ENCODE measurements around the gene SERPINB11.
"Not testable (repeated sequence)": the region's sequence is repeated elsewhere in the genome, so short reads cannot be mapped to it uniquely, and the experiment has no call there.

Gene SERPINB11

GRCh38 chr18:63730773-63731172 is 28.0 kb downstream of the SERPINB11 start:
- no peak for DNase-seq

DNA sequence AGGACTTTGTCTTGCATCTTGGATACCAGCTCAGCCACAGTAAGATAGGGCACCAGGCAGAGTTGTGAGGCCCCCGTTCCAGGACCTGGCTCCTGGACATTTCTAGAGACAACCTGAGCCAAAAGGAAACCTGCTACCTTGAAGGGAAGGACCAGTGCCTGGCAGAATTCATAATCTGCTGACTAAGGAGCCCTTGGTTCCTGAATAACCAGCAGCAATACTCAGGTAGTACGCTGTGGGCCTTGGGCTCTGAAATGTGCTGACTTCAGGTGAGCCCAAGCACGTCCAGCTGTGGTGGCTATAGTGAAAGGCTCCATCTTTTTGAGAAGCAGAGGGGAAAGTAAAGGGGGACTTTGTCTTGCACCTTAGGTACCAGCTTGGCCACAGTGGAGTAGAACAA is 28.5 kb downstream of the SERPINB11 start:
- no peak for DNase-seq

DNA sequence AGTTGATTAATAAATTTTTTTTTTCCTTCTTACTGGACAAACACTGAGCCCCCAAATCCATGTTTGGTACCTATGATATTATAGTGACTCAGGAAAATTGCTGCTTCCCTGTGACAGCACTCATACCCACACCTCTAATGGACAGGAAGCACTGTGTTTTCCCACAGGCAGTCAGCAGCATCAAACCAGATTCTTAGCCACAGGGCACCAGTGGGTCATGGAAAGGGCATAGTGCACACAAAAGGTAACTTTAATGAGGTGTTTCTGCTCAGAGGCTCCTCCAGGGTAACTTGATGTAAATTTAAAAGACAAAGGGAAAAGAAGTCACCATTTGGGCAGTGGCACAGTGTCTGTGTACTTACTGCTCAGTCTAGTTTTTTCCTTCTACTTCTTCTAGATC is 34.1 kb downstream of the SERPINB11 start:
- no peak for DNase-seq

- no peak for DNase-seq
Measured at GRCh38 chr18:63741769-63742168, 39.0 kb downstream of the SERPINB11 start.

- DNase-seq: no peak
Measured at GRCh38 chr18:63747006-63747405, 44.2 kb downstream of the SERPINB11 start.

DNA sequence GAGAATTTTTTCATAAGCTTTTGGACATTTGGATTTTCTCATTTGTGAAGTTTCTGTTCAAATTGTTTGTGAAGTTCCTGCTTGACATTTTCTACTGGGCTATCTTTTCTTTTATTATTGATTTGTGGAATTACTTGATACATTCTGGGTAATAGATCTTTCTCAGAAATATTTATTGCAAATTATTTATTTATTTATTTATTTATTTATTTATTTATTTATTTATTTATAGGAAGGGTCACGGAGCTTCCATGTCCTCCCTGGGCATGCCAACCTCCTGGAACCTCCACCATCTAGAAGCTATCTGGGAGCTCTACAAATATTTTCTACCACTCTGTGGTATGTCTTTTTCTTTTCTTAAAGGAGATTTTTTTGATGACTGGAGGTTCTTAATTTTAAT is 46.7 kb downstream of the SERPINB11 start:
- no peak for DNase-seq

DNA sequence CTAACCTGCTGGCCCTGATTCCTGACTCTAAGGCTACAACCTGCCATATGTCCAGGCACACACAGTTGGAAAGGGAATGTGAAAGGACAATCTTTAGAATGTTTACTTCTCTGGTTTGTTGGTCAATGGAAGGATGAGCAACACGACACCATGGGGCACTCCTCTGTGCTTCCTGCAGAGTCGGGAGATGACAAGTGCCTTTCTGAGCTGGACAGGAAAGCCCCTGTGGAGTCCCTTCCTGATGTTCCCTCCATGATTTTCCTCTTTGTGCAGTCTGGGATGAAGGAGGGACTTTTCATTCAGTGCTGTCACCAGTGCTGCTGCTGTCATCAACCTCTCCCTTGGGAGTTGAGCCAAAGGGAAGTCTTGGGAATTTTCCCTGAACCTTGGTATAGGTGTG is 49.9 kb downstream of the SERPINB11 start:
- DNase-seq: no peak

DNA sequence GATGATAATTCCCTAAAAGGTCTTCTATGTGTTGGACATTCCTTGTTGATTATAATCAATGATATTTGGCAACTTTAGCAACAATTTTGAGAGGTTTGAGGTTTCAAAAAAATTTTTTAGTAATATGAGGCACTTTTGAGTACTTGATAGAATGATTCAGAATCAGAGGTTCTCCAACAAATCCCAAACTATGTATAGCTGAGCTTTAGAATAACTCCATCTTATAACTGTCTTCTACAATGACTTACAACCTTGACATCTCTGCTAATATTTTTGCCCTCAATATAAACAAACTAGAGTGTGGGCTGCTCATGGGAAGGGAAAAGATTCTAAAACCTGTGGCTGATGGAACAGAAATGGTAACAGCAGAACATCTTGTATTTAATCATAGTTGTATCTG is 50.9 kb downstream of the SERPINB11 start:
- DNase-seq: no peak

GRCh38 chr18:63757541-63757940 is 54.8 kb downstream of the SERPINB11 start:
- DNase-seq: no peak

DNA sequence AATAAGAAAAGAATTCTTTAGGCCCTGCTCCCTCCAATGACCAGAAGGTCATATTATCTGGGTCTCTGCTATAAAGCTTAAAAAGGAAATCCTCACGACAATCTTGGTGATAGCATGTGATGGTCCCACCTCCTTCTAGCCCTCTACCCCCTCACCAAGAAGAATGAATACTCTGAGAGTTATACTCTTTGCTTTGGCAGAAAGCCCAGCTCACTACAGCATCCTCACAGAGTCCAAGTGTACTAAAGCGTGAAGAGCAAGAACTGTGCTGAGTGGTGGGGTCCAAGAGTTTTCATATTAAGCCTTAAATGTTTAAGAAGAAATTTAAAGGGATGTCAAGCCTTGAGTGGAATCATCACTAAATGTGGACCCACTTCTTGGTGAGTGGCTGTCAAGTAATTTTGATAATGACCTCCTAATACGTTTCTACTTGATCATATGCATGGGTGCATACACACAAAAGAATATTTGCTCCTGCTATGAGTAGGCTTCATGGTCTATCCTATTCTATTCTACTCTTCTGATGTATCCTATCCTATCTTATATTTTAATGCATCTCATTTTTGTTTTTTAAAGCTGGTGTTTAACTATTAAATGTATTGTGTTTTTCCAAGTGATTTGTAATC is 56.0 kb downstream of the SERPINB11 start:
- DNase-seq: no peak

DNA sequence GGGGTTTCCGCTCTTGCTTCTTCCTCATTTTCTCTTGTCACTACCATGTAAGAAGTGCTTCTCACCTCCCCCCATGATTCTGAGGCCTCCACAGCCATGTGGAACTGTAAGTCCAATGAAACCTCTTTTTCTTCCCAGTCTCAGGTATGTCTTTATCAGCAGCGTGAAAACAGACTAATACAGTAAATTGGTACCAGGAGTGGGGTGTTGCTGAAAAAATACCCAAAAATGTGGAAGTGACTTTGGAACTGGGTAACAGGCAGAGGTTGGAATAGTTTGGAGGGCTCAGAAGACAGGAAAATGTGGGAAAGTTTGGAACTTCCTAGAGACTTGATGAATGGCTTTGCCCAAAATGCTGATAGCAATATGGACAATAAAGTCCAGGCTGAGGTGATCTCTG is 57.0 kb downstream of the SERPINB11 start:
- not testable (repeated sequence) for DNase-seq

DNA sequence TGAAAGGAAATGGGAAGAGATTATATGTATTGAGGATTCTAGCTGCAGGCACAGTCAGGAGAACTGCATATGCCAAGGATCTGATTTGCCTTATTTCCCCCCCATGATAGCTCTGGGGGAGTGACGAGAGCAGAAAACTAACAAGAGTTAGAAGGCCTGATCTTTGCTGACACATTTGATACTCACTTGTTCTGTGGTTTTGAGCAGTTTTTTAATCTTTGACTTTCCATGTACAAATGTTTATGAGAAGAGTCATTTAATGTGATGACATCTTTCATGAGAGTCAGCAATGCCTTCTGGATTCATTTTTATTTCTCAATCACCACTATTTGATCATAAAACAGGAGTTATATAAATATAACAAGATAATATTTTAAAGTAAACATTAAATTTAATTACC is 59.8 kb downstream of the SERPINB11 start:
- no peak for DNase-seq

GRCh38 chr18:63763831-63764600 is 61.3 kb downstream of the SERPINB11 start:
- DNase-seq: no peak

- DNase-seq: no peak
Measured at GRCh38 chr18:63765837-63766236, 63.1 kb downstream of the SERPINB11 start.

Measured in DMS153 (cell line).